Neural progenitor cell (in vitro differentiated cells): ENCODE results near the gene POFUT2.

Source experiments
- CTCF ChIP-seq: fragments of 200-600 bp; sonication (generic); IDR thresholded peaks from 2 replicates; pipeline ENCODE4 v1.5.1; 2017; ENCODE audit warnings: antibody characterized with exemption, mild to moderate bottlenecking
- EZH2 ChIP-seq: fragments of 200-600 bp; sonication (generic); IDR thresholded peaks from 2 replicates; pipeline ENCODE4 v1.6.1; 2017; ENCODE audit warnings: antibody characterized with exemption, mild to moderate bottlenecking, moderate library complexity

- no peak for TF ChIP-seq EZH2
- no peak for TF ChIP-seq CTCF
Observed at GRCh38 chr21:45296638-45297037, 8.9 kb upstream of the POFUT2 start.
